ENCODE results near the gene KCNH2. TPM values are rescaled to one million over a fixed set of nuclear protein-coding genes. Genes with fewer than 3 reads are reported as not detected.
A peak's percentile ranks its signal among the peaks of the same experiment; 100 is the strongest.

Gene KCNH2
- total RNA-seq, 2 donors from 2014 or later, result 2.2 to 5.6 TPM

DNA sequence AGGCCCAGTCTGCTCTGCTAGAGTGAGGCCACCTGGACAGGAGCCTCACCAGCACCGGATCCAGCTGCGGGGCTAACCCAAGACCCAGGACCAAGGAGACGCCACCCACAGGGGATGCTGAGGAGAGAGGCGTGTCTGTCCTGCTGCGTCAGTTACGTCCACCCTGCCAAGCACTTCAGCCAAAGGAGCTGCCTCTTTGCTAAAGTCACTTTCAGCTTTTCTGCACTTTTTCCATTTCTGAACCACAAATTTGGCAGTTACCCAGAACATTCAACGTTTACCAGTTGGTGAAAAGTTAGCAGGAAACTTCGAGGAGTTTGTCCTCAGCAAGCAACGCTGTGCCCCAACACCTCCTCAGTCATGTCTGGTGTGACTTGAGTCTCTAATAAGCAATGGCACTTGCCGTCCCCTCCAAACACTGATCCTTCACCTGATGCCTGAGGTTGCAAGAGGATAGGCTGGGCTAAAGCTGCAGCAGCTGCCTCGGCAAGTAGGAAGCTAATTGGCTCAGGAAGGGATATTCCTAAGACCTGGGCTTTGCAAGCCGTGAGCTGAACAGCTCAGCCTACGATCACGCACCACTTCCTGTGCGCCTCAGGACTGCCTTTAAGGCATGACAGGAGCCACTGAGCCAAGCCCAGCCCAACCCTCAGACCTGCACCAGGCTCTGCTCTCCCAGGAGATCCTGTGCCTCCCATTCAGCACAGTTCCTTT lies 40.1 kb downstream of the KCNH2 start:
- H3K4me1 Mint-ChIP-seq, result peaks cover 28% of the 10 kb centered on the region
- ATAC-seq (peak; percentile 61), DNase-seq (no peak)
- H3K27me3 Mint-ChIP-seq, result no peaks in the 10 kb centered on the region
- H3K27ac Mint-ChIP-seq, result peak overlapping the region; percentile 76
- peak overlapping the region; percentile 60 for H3K4me3 Mint-ChIP-seq
- H3K9me3 ChIP-seq (ENCODE audit: control insufficient read depth, low read length, poor library complexity, severe bottlenecking), result no peaks in the 10 kb centered on the region
- H3K36me3 Mint-ChIP-seq (ENCODE audit: low read depth), result no peaks in the 10 kb centered on the region

DNA sequence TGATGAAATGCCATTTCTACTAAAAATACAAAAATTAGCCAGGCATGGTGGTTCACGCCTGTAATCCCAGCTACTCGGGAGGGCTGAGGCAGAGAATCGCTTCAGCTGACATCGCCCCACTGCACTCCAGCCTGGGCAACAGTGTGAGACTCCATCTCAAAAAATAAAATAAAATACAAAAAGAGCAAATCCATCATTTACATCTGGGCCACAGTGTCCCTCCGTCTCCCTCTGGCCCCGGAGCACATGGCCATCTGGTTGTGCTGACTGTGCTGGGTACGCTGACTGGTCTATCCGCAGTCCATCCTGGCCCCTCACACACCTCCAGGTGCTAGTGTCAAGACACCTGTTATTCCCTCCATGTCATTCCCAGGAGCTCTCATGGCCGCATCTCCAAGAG lies 42.1 kb downstream of the KCNH2 start:
- H3K9me3 ChIP-seq (ENCODE audit: control insufficient read depth, low read length, poor library complexity, severe bottlenecking), result no peaks in the 10 kb centered on the region
- ATAC-seq (no peak), DNase-seq (no peak)
- H3K27me3 Mint-ChIP-seq, result no peaks in the 10 kb centered on the region
- no peak overlapping the region for H3K4me3 Mint-ChIP-seq
- no peak overlapping the region for H3K27ac Mint-ChIP-seq
- peaks cover 14% of the 10 kb centered on the region for H3K4me1 Mint-ChIP-seq
- H3K36me3 Mint-ChIP-seq (ENCODE audit: low read depth), result no peaks in the 10 kb centered on the region

- H3K4me3 Mint-ChIP-seq, result no peak overlapping the region
- ATAC-seq, result no peak
These were observed 43.0 kb downstream of the KCNH2 start for GRCh38 chr7:150935149-150935548.

DNA sequence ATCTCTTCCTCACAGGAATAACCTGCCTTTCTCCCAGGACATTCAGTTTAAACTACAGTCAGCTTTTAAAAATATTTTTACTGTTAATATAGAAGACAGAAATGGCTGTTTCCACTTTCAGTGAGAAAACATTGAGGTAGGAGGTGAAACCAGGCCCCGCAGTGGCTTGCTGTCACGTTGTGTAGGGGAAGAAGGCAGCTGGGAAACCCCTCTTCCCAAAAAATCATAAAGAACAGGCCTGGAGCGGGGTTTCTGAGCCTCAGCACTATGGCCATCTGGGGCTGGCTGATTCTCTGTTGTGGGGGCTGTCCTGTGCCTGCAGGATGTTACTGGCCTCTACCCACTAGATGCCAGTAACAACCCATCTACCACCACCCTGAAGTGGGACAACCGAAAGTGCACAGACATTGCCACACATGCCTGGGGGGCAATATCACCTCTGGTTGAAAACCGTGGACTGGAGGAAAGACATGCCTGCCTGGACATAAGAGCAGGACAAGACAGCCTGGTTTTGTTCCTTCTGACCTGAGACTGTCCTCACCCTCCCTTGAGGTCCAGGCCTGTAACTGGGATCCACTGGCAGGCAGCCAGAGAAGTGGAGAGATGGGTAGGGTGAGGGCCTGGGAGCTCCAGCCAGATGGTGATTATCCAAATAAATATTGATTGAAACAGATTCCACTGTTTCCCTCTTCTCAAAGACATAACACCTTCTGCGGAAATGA lies 43.9 kb downstream of the KCNH2 start:
- H3K27me3 Mint-ChIP-seq, result peaks cover 2% of the 10 kb centered on the region
- no peaks in the 10 kb centered on the region for H3K36me3 Mint-ChIP-seq (ENCODE audit: low read depth)
- peaks cover 11% of the 10 kb centered on the region for H3K4me1 Mint-ChIP-seq
- no peak overlapping the region for H3K4me3 Mint-ChIP-seq
- no peak overlapping the region for H3K27ac Mint-ChIP-seq
- H3K9me3 ChIP-seq (ENCODE audit: control insufficient read depth, low read length, poor library complexity, severe bottlenecking), result no peaks in the 10 kb centered on the region
- DNase-seq (no peak), ATAC-seq (no peak)

More at GRCh38 chr7:150935149-150935548, 43.0 kb downstream of the KCNH2 start:
- peaks cover 14% of the 10 kb centered on the region for H3K4me1 Mint-ChIP-seq
- no peaks in the 10 kb centered on the region for H3K9me3 ChIP-seq (ENCODE audit: control insufficient read depth, low read length, poor library complexity, severe bottlenecking)
- no peak for DNase-seq
- no peaks in the 10 kb centered on the region for H3K27me3 Mint-ChIP-seq
- no peaks in the 10 kb centered on the region for H3K36me3 Mint-ChIP-seq (ENCODE audit: low read depth)
- no peak overlapping the region for H3K27ac Mint-ChIP-seq

DNA sequence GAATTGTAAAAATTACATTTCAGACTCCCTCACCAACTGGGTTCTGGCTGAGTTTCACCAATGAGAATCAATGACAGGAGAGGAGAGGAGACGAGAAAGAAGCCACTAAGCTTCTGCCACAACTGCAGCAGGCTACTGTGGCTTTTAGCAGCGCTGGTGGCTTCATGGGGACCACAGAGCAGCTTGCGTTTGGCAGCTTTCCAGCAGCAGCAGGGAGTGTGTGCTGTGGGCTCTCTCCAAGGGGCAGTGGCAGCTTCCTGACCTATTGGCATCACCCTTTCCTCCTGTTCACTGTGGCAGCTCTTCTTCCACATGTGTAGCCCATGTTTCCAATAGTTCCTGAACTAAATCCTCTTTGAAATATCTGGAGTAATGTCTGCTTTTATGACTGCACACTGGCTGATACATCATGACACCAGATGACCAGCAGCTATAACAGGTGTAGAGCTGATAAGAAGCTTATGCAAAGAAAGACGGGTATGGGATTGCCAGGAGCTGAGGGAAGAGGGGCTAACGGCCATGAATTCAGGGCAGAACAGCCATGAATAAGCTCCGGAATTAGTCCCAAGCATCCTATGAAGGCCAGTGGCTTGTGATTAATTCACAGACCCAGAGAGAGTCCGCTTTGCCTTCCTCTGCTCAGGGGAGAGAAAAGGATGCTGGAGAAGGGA lies 46.8 kb downstream of the KCNH2 start:
- peaks cover 12% of the 10 kb centered on the region for H3K27me3 Mint-ChIP-seq
- no peak overlapping the region for H3K4me3 Mint-ChIP-seq
- DNase-seq, result peak in 1 of 3 donors; percentile 24
- peak; percentile 65 for ATAC-seq
- H3K36me3 Mint-ChIP-seq (ENCODE audit: low read depth), result no peaks in the 10 kb centered on the region
- H3K9me3 ChIP-seq (ENCODE audit: control insufficient read depth, low read length, poor library complexity, severe bottlenecking), result no peaks in the 10 kb centered on the region
- H3K27ac Mint-ChIP-seq, result no peak overlapping the region
- peaks cover 4% of the 10 kb centered on the region for H3K4me1 Mint-ChIP-seq

DNA sequence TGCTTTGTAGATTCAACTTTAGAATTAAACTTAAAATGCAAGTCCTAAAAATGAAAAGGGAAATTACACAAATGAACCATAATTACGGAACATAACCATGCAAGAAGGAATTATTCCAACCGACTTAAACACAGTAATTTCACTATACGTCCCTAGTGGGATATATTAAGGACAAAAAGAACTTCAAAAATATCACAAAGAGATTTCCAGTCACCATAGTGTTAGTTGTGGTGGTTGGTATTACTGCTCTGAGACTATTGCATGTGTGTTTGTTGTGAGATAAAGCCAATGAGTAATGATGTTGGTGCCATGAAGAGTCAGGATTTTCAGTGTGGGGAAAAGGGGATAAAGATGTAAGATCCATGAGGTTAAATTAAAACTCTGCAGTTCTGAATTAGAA lies 49.6 kb downstream of the KCNH2 start:
- Mint-ChIP-seq H3K4me3 (no peak overlapping the region), H3K4me1 (peaks cover 23% of the 10 kb centered on the region), H3K27ac (no peak overlapping the region), H3K36me3 (ENCODE audit: low read depth) (peaks cover 2% of the 10 kb centered on the region), H3K27me3 (peaks cover 31% of the 10 kb centered on the region)
- DNase-seq, result no peak
- ATAC-seq, result no peak
- H3K9me3 ChIP-seq (ENCODE audit: control insufficient read depth, low read length, poor library complexity, severe bottlenecking), result no peaks in the 10 kb centered on the region

- DNase-seq (no peak), ATAC-seq (no peak)
- peaks cover 24% of the 10 kb centered on the region for H3K4me1 Mint-ChIP-seq
- no peak overlapping the region for H3K4me3 Mint-ChIP-seq
- peaks cover 2% of the 10 kb centered on the region for H3K36me3 Mint-ChIP-seq (ENCODE audit: low read depth)
- H3K27me3 Mint-ChIP-seq, result peaks cover 31% of the 10 kb centered on the region
- H3K27ac Mint-ChIP-seq, result no peak overlapping the region
- H3K9me3 ChIP-seq (ENCODE audit: control insufficient read depth, low read length, poor library complexity, severe bottlenecking), result no peaks in the 10 kb centered on the region
These were observed 50.2 kb downstream of the KCNH2 start for GRCh38 chr7:150927956-150928344.

DNA sequence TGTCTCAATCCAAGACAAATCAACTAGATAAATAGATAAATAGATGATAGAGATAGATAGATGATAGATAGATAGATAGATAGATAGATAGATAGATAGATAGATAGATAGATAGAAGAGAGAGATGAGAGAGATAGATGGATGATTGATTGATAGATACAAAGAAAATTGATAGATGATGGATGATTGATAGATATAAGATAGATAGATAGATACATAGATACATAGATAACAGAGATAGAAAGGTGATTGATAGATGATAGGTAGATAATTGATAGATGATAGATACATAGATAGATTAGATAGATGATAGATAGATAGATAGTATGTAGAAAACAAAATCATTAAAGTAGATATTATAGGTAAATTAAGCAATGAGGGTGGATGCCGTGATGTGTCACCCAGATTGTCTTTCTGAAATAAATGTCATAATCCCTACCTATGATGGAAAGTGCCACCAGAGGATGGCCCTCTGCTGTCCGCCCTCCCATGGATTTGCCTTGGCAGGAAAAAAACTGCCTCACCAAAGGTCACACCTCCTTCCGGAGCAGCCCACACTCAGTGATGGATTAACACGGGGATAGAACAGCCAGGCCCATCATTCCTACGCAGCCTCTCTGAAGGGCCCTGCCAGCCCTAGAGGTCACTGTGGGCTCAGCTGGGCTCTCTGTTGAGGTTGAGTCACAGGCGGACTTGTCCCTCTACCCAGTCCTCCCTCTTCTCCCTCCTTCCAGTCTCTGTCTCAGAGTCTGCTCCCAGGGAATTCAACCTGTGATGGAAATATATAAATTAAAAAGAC lies 50.8 kb downstream of the KCNH2 start:
- H3K4me3 Mint-ChIP-seq, result no peak overlapping the region
- H3K27me3 Mint-ChIP-seq, result peaks cover 31% of the 10 kb centered on the region
- H3K36me3 Mint-ChIP-seq (ENCODE audit: low read depth), result peaks cover 2% of the 10 kb centered on the region

DNA sequence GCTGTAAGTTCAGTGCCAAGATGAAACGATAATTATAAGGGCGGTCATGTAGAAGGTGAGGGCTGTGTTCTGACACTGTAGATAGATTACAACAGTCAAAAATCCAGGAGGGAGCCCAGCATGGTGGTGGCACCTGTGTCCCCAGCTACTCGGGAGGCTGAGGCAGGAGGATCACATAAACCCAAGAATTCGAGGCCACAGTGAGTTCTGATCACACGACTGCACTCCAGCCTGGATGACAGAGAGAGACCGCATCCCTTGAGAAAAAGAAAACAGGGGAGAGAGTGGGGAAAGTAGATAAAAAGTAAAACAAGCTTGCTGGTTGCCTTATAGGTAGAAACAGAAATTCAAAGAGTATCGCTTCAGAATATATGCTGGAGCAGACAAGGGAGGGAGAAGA lies 52.1 kb downstream of the KCNH2 start:
- H3K9me3 ChIP-seq (ENCODE audit: control insufficient read depth, low read length, poor library complexity, severe bottlenecking), result no peaks in the 10 kb centered on the region
- Mint-ChIP-seq H3K4me3 (no peak overlapping the region), H3K4me1 (peaks cover 26% of the 10 kb centered on the region), H3K27ac (peak overlapping the region; percentile 19), H3K36me3 (ENCODE audit: low read depth) (peaks cover 2% of the 10 kb centered on the region), H3K27me3 (peaks cover 33% of the 10 kb centered on the region)
- DNase-seq (no peak), ATAC-seq (no peak)

More for the DNA sequence above, 50.8 kb downstream of the KCNH2 start:
- H3K9me3 ChIP-seq (ENCODE audit: control insufficient read depth, low read length, poor library complexity, severe bottlenecking), result no peaks in the 10 kb centered on the region
- ATAC-seq (no peak), DNase-seq (no peak)
- Mint-ChIP-seq H3K4me1 (peaks cover 26% of the 10 kb centered on the region), H3K27ac (no peak overlapping the region)

GRCh38 chr7:150924369-150924781 lies 53.7 kb downstream of the KCNH2 start:
- ATAC-seq (peak; percentile 47), DNase-seq (no peak)
- H3K36me3 Mint-ChIP-seq (ENCODE audit: low read depth), result peaks cover 2% of the 10 kb centered on the region
- H3K4me1 Mint-ChIP-seq, result peaks cover 26% of the 10 kb centered on the region
- H3K9me3 ChIP-seq (ENCODE audit: control insufficient read depth, low read length, poor library complexity, severe bottlenecking), result no peaks in the 10 kb centered on the region
- H3K4me3 Mint-ChIP-seq, result peak overlapping the region; percentile 59
- no peak overlapping the region for H3K27ac Mint-ChIP-seq
- H3K27me3 Mint-ChIP-seq, result peaks cover 50% of the 10 kb centered on the region

DNA sequence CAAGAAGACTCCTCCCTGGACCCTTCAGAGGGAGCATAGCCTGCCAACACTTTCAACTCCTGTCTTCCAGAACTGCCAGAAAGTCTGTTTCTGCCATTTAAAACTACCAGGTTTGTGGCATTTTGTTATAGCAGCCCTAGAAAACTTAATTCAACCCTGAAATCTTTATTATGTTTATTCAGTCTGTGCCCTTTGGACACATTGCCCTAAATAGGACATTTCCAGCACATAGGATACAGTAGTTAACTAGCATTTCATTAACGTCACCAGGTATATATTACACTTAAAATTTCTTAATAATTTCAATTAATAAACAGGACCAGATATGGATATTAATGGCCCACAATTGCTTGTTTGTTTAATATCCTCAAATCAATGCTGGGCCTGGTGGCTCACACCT lies 54.3 kb downstream of the KCNH2 start:
- no peaks in the 10 kb centered on the region for H3K9me3 ChIP-seq (ENCODE audit: control insufficient read depth, low read length, poor library complexity, severe bottlenecking)
- DNase-seq, result no peak
- Mint-ChIP-seq H3K27me3 (peaks cover 52% of the 10 kb centered on the region), H3K4me3 (no peak overlapping the region), H3K36me3 (ENCODE audit: low read depth) (peaks cover 2% of the 10 kb centered on the region), H3K27ac (no peak overlapping the region), H3K4me1 (peaks cover 26% of the 10 kb centered on the region)
- no peak for ATAC-seq

DNA sequence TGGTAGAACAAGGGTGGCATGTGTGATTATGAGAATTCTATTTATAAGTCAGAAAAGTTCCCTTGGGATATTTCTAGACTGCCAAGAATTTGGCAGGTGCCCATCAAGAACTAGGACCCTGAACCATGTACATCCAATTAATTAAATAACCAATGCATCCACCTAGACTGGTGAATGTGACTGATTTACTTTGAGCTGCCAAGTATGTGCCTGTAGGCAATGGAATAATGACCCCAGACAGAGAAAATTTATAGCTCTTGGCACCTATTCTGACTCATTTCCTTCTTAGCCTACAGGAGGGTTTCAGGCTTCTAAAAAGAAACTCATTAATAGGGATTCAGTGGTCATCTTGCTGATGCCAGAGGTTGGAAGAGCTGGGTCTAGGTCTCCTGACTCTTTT lies 54.9 kb downstream of the KCNH2 start:
- ATAC-seq (no peak), DNase-seq (no peak)
- no peak overlapping the region for H3K27ac Mint-ChIP-seq
- H3K36me3 Mint-ChIP-seq (ENCODE audit: low read depth), result peaks cover 2% of the 10 kb centered on the region
- no peaks in the 10 kb centered on the region for H3K9me3 ChIP-seq (ENCODE audit: control insufficient read depth, low read length, poor library complexity, severe bottlenecking)
- H3K4me3 Mint-ChIP-seq, result no peak overlapping the region
- H3K27me3 Mint-ChIP-seq, result peaks cover 50% of the 10 kb centered on the region
- peaks cover 24% of the 10 kb centered on the region for H3K4me1 Mint-ChIP-seq

GRCh38 chr7:150919160-150919559 lies 59.0 kb downstream of the KCNH2 start:
- DNase-seq, result no peak
- H3K27me3 Mint-ChIP-seq, result peaks cover 53% of the 10 kb centered on the region

More at GRCh38 chr7:150919160-150919559, 59.0 kb downstream of the KCNH2 start:
- Mint-ChIP-seq H3K4me1 (peaks cover 15% of the 10 kb centered on the region), H3K36me3 (ENCODE audit: low read depth) (peaks cover 2% of the 10 kb centered on the region), H3K4me3 (no peak overlapping the region), H3K27ac (no peak overlapping the region)
- no peaks in the 10 kb centered on the region for H3K9me3 ChIP-seq (ENCODE audit: control insufficient read depth, low read length, poor library complexity, severe bottlenecking)
- no peak for ATAC-seq
